T47D (cell line): ENCODE results near the gene SLC7A6.

Source experiments
- DNase-seq, 2 experiments: peaks; one replicate each; pipeline versions ENCODE4 v3.0.0 to v3.0.0-alpha.2; 2011 to 2012; ENCODE audit warnings: low read depth in 1 of 2, low spot score in 1 of 2
- JUND ChIP-seq: IDR thresholded peaks from 2 replicates; pipeline ENCODE4 v1.6.1; 2012; ENCODE audit warnings: low read depth
- in situ Hi-C: cut with HindIII; loops from 2 replicates; pipeline ENCODE4 v1.10.0; 2016; ENCODE audit warnings: low sequenced_read_pairs, low pct_unique_long_range_greater_than_20kb

The SLC7A6 gene

GRCh38 chr16:68297908-68298307 is 33.6 kb downstream of the SLC7A6 start:
- in situ Hi-C loops, result no loop called here
- DNase-seq, result no peak
- no peak for TF ChIP-seq JUND

- DNase-seq, result no peak
- TF ChIP-seq JUND, result no peak
- in situ Hi-C loops, result no loop called here
Observed at GRCh38 chr16:68298312-68298711, 34.0 kb downstream of the SLC7A6 start.

GRCh38 chr16:68298907-68299561 is 34.7 kb downstream of the SLC7A6 start:
- in situ Hi-C loops, result no loop called here
- peak in 1 of 2 experiments; percentile 18 for DNase-seq
- TF ChIP-seq JUND, result no peak

- in situ Hi-C loops, result no loop called here
- no peak for DNase-seq
- no peak for TF ChIP-seq JUND
Observed at GRCh38 chr16:68299571-68300453, 35.5 kb downstream of the SLC7A6 start.

- no peak for TF ChIP-seq JUND
- in situ Hi-C loops, result no loop called here
- no peak for DNase-seq
Observed at GRCh38 chr16:68300734-68301459, 36.6 kb downstream of the SLC7A6 start.

GRCh38 chr16:68306633-68307032 is 42.3 kb downstream of the SLC7A6 start:
- DNase-seq, result no peak
- TF ChIP-seq JUND, result no peak
- in situ Hi-C loops, result no loop called here

GRCh38 chr16:68309799-68310198 is 45.5 kb downstream of the SLC7A6 start:
- no peak for TF ChIP-seq JUND
- in situ Hi-C loops, result no loop called here
- no peak for DNase-seq

GRCh38 chr16:68310437-68310773 is 46.1 kb downstream of the SLC7A6 start:
- in situ Hi-C loops, result no loop called here
- no peak for DNase-seq
- no peak for TF ChIP-seq JUND

GRCh38 chr16:68310774-68311511 is 46.6 kb downstream of the SLC7A6 start, which contains the start of the genes PRMT7 and SLC7A6OS:
Gene PRMT7 (plus strand): TSS chr16:68311019. CDS start chr16:68315980, 4,961 bp downstream.
Gene SLC7A6OS (minus strand): TSS chr16:68310946. CDS start chr16:68310926, 20 bp downstream.
- peak; percentile 91 to 96 for DNase-seq
- no peak for TF ChIP-seq JUND
- in situ Hi-C loops, result no loop called here

GRCh38 chr16:68313116-68313515 is 48.8 kb downstream of the SLC7A6 start:
- in situ Hi-C loops, result no loop called here
- TF ChIP-seq JUND, result no peak
- DNase-seq, result no peak

- in situ Hi-C loops, result no loop called here
- TF ChIP-seq JUND, result no peak
Observed at GRCh38 chr16:68319185-68319908, 55.0 kb downstream of the SLC7A6 start.

More at GRCh38 chr16:68319185-68319908, 55.0 kb downstream of the SLC7A6 start:
- no peak for DNase-seq
